SK-N-SH (cell line): ENCODE measurements around the gene RHBDL2. TPM values are rescaled to one million over a fixed set of nuclear protein-coding genes. Genes with fewer than 3 reads are reported as not detected.

Experiments
- CTCF ChIA-PET: fragments of 300-600, 350-600 bp; formaldehyde crosslinking; extraction: SDS; loops from one replicate; lab custom pipeline; 2021; lab: Yijun Ruan, JAX
- POLR2A ChIA-PET: fragments of 350-600 bp; sonication (Branson Sonifier 250); formaldehyde crosslinking; extraction: SDS; loops from one replicate; lab custom pipeline; 2020; ENCODE audit warnings: antibody characterized with exemption, inconsistent platforms; lab: Yijun Ruan, JAX
- DNase-seq: peaks from one replicate; pipeline ENCODE4 v3.0.0; 2012
- H2AFZ ChIP-seq: fragments of 200-600 bp; sonication (generic); 2 replicates; pipeline ENCODE4 v1.8.1; 2016; ENCODE audit warnings: antibody characterized with exemption, mild to moderate bottlenecking, low read depth
- H3F3A ChIP-seq: fragments of 200-600 bp; sonication (generic); replicated peaks from 2 replicates; pipeline ENCODE3; 2016; ENCODE audit warnings: antibody characterized with exemption, mild to moderate bottlenecking; ENCODE audit not compliant: insufficient read depth
- H3K27ac ChIP-seq, 2 experiments: fragments of 200-500 bp in 1 of 2; fragments of 200-600 bp in 1 of 2; sonication (Bioruptor generic) in 1 of 2; sonication (generic), shearing (Covaris generic) in 1 of 2; 2 replicates each; pipeline versions ENCODE4 v1.5.1 to v1.6.1; 2014 to 2016; ENCODE audit warnings: low read depth in 2 of 2, inconsistent platforms in 1 of 2, low read length in 1 of 2, mild to moderate bottlenecking in 1 of 2, mixed read lengths in 1 of 2
- H3K27me3 ChIP-seq: fragments of 200-600 bp; sonication (generic), shearing (Covaris generic); 2 replicates; pipeline ENCODE4 v1.6.1; 2016; ENCODE audit warnings: mixed run types; ENCODE audit not compliant: insufficient read depth
- H3K36me3 ChIP-seq, 2 experiments: fragments of 200-500 bp in 1 of 2; fragments of 200-600 bp in 1 of 2; sonication (Bioruptor generic) in 1 of 2; sonication (generic) in 1 of 2; replicated peaks in 1 of 2; 2 replicates each; pipeline versions ENCODE3 to v1.5.1; 2014 to 2016; ENCODE audit warnings: low read length in 1 of 2, mild to moderate bottlenecking in 1 of 2; ENCODE audit not compliant: insufficient read depth in 2 of 2, control insufficient read depth in 1 of 2
- H3K4me1 ChIP-seq, 2 experiments: fragments of 200-500 bp in 1 of 2; fragments of 200-600 bp in 1 of 2; sonication (Bioruptor generic) in 1 of 2; sonication (generic), shearing (Covaris generic) in 1 of 2; 2 replicates each; pipeline versions ENCODE4 v1.5.1 to v1.6.1; 2014 to 2016; ENCODE audit warnings: low read depth in 1 of 2, low read length in 1 of 2, mixed run types in 1 of 2; ENCODE audit not compliant: insufficient read depth in 2 of 2, control insufficient read depth in 1 of 2
- H3K4me2 ChIP-seq: fragments of 200-600 bp; sonication (generic), shearing (Covaris generic); 2 replicates; pipeline ENCODE4 v1.6.1; 2017; ENCODE audit warnings: mixed run types
- H3K4me3 ChIP-seq, 2 experiments: fragments of 200-500 bp in 1 of 2; fragments of 200-600 bp in 1 of 2; sonication (Bioruptor generic) in 1 of 2; sonication (generic), shearing (Covaris generic) in 1 of 2; 2 replicates each; pipeline versions ENCODE4 v1.5.1 to v1.8.1; 2014 to 2016; ENCODE audit warnings: low read depth in 2 of 2, inconsistent platforms in 1 of 2, low read length in 1 of 2, mild to moderate bottlenecking in 1 of 2, mixed read lengths in 1 of 2, moderate library complexity in 1 of 2
- H3K79me2 ChIP-seq: fragments of 200-600 bp; sonication (generic); 2 replicates; pipeline ENCODE4 v1.8.1; 2017; ENCODE audit warnings: mild to moderate bottlenecking; ENCODE audit not compliant: insufficient read depth
- H3K9ac ChIP-seq: fragments of 200-600 bp; sonication (generic); 2 replicates; pipeline ENCODE4 v1.6.1; 2017; ENCODE audit warnings: mixed run types
- H3K9me2 ChIP-seq: fragments of 200-600 bp; sonication (generic); 2 replicates; pipeline ENCODE4 v1.6.1; 2017; ENCODE audit warnings: mixed run types
- H3K9me3 ChIP-seq: fragments of 200-600 bp; sonication (generic); 2 replicates; pipeline ENCODE4 v1.6.1; 2017; ENCODE audit warnings: mixed run types, mild to moderate bottlenecking, moderate library complexity
- H4K20me1 ChIP-seq: fragments of 200-600 bp; sonication (generic); 2 replicates; pipeline ENCODE4 v1.6.1; 2017; ENCODE audit warnings: mild to moderate bottlenecking, mixed run types; ENCODE audit not compliant: insufficient read depth
- CHD2 ChIP-seq: fragments of 150-350 bp; IDR thresholded peaks from 2 replicates; pipeline ENCODE4 v1.6.1; 2018; ENCODE audit warnings: low read length; ENCODE audit not compliant: partially characterized antibody
- FOSL2 ChIP-seq: IDR thresholded peaks from 2 replicates; pipeline ENCODE4 v1.4.0; 2012; ENCODE audit warnings: low read depth, mild to moderate bottlenecking, moderate library complexity, borderline replicate concordance
- FOXM1 ChIP-seq: IDR thresholded peaks from 2 replicates; pipeline ENCODE4 v1.4.0; 2012; ENCODE audit warnings: low read depth, mild to moderate bottlenecking
- GABPA ChIP-seq: IDR thresholded peaks from 2 replicates; pipeline ENCODE4 v1.4.0; 2012; ENCODE audit warnings: low read depth, mild to moderate bottlenecking
- GATA2 ChIP-seq: sonication (generic); formaldehyde crosslinking; IDR thresholded peaks from 2 replicates; pipeline ENCODE4 v1.5.0; 2020; ENCODE audit warnings: mild to moderate bottlenecking, missing genetic modification reagents
- JUND ChIP-seq: IDR thresholded peaks from 2 replicates; pipeline ENCODE4 v1.4.0; 2012
- MEF2A ChIP-seq: IDR thresholded peaks from 2 replicates; pipeline ENCODE4 v1.4.0; 2012; ENCODE audit warnings: low read depth, borderline replicate concordance
- MXI1 ChIP-seq: IDR thresholded peaks from 2 replicates; pipeline ENCODE4 v1.6.1; 2012; ENCODE audit warnings: mild to moderate bottlenecking, low read depth, low read length, improper control_type of control experiment
- NRF1 ChIP-seq: IDR thresholded peaks from 2 replicates; pipeline ENCODE4 v1.6.1; 2012; ENCODE audit warnings: low read depth, mild to moderate bottlenecking, low read length
- RAD21 ChIP-seq: IDR thresholded peaks from 2 replicates; pipeline ENCODE4 v1.6.1; 2012; ENCODE audit warnings: mild to moderate bottlenecking, low read length
- RXRA ChIP-seq: IDR thresholded peaks from 2 replicates; pipeline ENCODE4 v1.4.0; 2012; ENCODE audit warnings: low read depth, mild to moderate bottlenecking, borderline replicate concordance
- SMC3 ChIP-seq: IDR thresholded peaks from 2 replicates; pipeline ENCODE4 v1.6.1; 2012; ENCODE audit warnings: low read depth, low read length, improper control_type of control experiment
- TAF1 ChIP-seq: IDR thresholded peaks from 2 replicates; pipeline ENCODE4 v1.6.1; 2012; ENCODE audit warnings: low read depth, mild to moderate bottlenecking, low read length, moderate library complexity, borderline replicate concordance
- YY1 ChIP-seq: IDR thresholded peaks from 2 replicates; pipeline ENCODE4 v1.4.0; 2012; ENCODE audit warnings: low read depth, mild to moderate bottlenecking
- WGBS: methylation state at CpG from one replicate; pipeline ENCODE4 v1.1.6; 2017; ENCODE audit warnings: low lambda C conversion rate; 5-methylcytosine and 5-hydroxymethylcytosine counted together
- polyA plus RNA-seq, 3 experiments: library from polyadenylated mRNA; depleted of rRNA; stranded (reverse); fragments of >200 nt; gene quantifications; 2 replicates each; pipeline ENCODE4 v1.2.3, GENCODE V29; 2012
- TF ChIP-seq, protein P1 (sequence below): fragments of 150-350 bp; IDR thresholded peaks from 2 replicates; pipeline ENCODE4 v1.6.1; 2016; ENCODE audit warnings: mild to moderate bottlenecking, low read depth, low read length
- TF ChIP-seq, protein P2 (sequence below): IDR thresholded peaks from 2 replicates; pipeline ENCODE4 v1.4.0; 2012; ENCODE audit warnings: low read depth
- TF ChIP-seq, protein P3 (sequence below): IDR thresholded peaks from 2 replicates; pipeline ENCODE4 v1.4.0; 2012; ENCODE audit warnings: low read depth, borderline replicate concordance
- TF ChIP-seq, protein P4 (sequence below): IDR thresholded peaks from 2 replicates; pipeline ENCODE4 v1.4.0; 2012; ENCODE audit warnings: low read depth, borderline replicate concordance
- TF ChIP-seq, protein P5 (sequence below): fragments of 200-600 bp; sonication (generic); IDR thresholded peaks from 2 replicates; pipeline ENCODE4 v1.6.1; 2017; ENCODE audit warnings: antibody characterized with exemption, mild to moderate bottlenecking, moderate library complexity
- TF ChIP-seq, protein P6 (sequence below): IDR thresholded peaks from 2 replicates; pipeline ENCODE4 v1.6.1; 2012; ENCODE audit warnings: mild to moderate bottlenecking, low read depth, low read length, moderate library complexity

Gene RHBDL2
- polyA plus RNA-seq, 1 of the 3 experiments (the other 2 are of a cell fraction), result 0.07 TPM

DNA sequence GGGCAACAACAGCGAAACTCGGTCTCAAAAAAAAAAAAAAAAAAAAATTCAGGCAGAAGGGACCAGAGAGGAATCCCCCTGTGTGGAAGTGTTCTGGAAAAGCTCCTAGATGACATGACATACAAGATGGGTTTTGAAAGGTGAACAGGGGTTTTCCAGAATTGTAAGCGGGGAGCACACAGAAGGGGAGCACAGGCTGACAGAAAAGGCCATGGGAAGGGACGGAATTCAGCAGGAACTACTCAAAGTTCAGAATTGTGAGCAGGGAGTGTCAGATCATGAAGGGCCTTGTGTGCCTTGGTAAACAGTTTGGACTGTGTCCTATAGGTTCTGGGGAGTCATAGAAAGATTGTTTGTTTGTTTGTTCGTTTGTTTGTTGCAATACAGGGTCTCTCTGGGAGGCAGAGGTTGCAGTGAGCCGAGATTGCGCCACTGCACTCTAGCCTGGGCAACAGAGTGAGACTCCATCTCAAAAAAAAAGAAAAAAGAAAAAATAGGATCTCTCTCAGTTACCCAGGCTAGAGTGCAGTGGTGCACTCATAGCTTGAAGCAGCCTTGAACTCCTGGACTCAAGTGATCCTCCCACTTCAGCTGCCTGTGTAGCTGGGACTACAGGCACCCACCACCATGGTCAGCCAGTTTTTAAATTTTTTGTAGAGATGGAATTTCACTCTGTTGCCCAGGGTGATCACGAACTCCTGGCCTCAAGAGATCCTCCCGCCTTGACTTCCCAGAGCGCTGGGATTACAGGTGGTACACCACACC, 1.2 kb upstream of the RHBDL2 start:
- Histone ChIP-seq H3F3A (no peaks in the 10 kb centered on the region), H3K27me3 (no peaks in the 10 kb centered on the region), H3K36me3 (no peaks in the 10 kb centered on the region), H3K4me3 (no peak overlapping the region), H3K9ac (no peak overlapping the region), H4K20me1 (no peaks in the 10 kb centered on the region), H3K27ac (no peak overlapping the region), H3K4me1 (no peaks in the 10 kb centered on the region), H2AFZ (no peak overlapping the region), H3K79me2 (no peaks in the 10 kb centered on the region), H3K9me2 (no peaks in the 10 kb centered on the region), H3K4me2 (no peak overlapping the region), H3K9me3 (no peaks in the 10 kb centered on the region)
- no peak for DNase-seq
- no peak for TF ChIP-seq MEF2A
- TF ChIP-seq MXI1, result no peak
- TF ChIP-seq, protein P1, sequence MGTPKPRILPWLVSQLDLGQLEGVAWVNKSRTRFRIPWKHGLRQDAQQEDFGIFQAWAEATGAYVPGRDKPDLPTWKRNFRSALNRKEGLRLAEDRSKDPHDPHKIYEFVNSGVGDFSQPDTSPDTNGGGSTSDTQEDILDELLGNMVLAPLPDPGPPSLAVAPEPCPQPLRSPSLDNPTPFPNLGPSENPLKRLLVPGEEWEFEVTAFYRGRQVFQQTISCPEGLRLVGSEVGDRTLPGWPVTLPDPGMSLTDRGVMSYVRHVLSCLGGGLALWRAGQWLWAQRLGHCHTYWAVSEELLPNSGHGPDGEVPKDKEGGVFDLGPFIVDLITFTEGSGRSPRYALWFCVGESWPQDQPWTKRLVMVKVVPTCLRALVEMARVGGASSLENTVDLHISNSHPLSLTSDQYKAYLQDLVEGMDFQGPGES, result no peak
- no peak for TF ChIP-seq FOSL2
- TF ChIP-seq, protein P2, sequence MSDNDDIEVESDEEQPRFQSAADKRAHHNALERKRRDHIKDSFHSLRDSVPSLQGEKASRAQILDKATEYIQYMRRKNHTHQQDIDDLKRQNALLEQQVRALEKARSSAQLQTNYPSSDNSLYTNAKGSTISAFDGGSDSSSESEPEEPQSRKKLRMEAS, result no peak
- TF ChIP-seq GATA2 (CRISPR knock-in tag), result no peak
- no peak for TF ChIP-seq YY1
- TF ChIP-seq, protein P3, sequence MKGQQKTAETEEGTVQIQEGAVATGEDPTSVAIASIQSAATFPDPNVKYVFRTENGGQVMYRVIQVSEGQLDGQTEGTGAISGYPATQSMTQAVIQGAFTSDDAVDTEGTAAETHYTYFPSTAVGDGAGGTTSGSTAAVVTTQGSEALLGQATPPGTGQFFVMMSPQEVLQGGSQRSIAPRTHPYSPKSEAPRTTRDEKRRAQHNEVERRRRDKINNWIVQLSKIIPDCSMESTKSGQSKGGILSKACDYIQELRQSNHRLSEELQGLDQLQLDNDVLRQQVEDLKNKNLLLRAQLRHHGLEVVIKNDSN, result no peak
- TF ChIP-seq, protein P4, sequence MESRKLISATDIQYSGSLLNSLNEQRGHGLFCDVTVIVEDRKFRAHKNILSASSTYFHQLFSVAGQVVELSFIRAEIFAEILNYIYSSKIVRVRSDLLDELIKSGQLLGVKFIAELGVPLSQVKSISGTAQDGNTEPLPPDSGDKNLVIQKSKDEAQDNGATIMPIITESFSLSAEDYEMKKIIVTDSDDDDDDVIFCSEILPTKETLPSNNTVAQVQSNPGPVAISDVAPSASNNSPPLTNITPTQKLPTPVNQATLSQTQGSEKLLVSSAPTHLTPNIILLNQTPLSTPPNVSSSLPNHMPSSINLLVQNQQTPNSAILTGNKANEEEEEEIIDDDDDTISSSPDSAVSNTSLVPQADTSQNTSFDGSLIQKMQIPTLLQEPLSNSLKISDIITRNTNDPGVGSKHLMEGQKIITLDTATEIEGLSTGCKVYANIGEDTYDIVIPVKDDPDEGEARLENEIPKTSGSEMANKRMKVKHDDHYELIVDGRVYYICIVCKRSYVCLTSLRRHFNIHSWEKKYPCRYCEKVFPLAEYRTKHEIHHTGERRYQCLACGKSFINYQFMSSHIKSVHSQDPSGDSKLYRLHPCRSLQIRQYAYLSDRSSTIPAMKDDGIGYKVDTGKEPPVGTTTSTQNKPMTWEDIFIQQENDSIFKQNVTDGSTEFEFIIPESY, result no peak
- TF ChIP-seq, protein P5, sequence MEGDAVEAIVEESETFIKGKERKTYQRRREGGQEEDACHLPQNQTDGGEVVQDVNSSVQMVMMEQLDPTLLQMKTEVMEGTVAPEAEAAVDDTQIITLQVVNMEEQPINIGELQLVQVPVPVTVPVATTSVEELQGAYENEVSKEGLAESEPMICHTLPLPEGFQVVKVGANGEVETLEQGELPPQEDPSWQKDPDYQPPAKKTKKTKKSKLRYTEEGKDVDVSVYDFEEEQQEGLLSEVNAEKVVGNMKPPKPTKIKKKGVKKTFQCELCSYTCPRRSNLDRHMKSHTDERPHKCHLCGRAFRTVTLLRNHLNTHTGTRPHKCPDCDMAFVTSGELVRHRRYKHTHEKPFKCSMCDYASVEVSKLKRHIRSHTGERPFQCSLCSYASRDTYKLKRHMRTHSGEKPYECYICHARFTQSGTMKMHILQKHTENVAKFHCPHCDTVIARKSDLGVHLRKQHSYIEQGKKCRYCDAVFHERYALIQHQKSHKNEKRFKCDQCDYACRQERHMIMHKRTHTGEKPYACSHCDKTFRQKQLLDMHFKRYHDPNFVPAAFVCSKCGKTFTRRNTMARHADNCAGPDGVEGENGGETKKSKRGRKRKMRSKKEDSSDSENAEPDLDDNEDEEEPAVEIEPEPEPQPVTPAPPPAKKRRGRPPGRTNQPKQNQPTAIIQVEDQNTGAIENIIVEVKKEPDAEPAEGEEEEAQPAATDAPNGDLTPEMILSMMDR, result no peak
- no peak for TF ChIP-seq FOXM1
- no peak for TF ChIP-seq CHD2
- no peak for TF ChIP-seq GABPA
- no peak for TF ChIP-seq NRF1
- no peak for TF ChIP-seq SMC3
- no peak for TF ChIP-seq TAF1
- TF ChIP-seq, protein P6, sequence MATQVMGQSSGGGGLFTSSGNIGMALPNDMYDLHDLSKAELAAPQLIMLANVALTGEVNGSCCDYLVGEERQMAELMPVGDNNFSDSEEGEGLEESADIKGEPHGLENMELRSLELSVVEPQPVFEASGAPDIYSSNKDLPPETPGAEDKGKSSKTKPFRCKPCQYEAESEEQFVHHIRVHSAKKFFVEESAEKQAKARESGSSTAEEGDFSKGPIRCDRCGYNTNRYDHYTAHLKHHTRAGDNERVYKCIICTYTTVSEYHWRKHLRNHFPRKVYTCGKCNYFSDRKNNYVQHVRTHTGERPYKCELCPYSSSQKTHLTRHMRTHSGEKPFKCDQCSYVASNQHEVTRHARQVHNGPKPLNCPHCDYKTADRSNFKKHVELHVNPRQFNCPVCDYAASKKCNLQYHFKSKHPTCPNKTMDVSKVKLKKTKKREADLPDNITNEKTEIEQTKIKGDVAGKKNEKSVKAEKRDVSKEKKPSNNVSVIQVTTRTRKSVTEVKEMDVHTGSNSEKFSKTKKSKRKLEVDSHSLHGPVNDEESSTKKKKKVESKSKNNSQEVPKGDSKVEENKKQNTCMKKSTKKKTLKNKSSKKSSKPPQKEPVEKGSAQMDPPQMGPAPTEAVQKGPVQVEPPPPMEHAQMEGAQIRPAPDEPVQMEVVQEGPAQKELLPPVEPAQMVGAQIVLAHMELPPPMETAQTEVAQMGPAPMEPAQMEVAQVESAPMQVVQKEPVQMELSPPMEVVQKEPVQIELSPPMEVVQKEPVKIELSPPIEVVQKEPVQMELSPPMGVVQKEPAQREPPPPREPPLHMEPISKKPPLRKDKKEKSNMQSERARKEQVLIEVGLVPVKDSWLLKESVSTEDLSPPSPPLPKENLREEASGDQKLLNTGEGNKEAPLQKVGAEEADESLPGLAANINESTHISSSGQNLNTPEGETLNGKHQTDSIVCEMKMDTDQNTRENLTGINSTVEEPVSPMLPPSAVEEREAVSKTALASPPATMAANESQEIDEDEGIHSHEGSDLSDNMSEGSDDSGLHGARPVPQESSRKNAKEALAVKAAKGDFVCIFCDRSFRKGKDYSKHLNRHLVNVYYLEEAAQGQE, result no peak
- TF ChIP-seq JUND, result no peak
- TF ChIP-seq RAD21, result no peak
- no peak for TF ChIP-seq RXRA
- POLR2A ChIA-PET, result no interaction called here
- WGBS, result 84% methylated on average over 10 of the region's 10 CpGs
- CTCF ChIA-PET, result interaction anchor here (1.5 kb wide), 1 partner anchor 108 kb away, joined by 3 read pairs; no protein-coding TSS in a partner anchor
